ENCODE data around the gene IL36RN. TPM values are rescaled to one million over a fixed set of nuclear protein-coding genes. Genes with fewer than 3 reads are reported as not detected.

The IL36RN gene
- total and polyA plus RNA-seq, 11 donors: not detected

GRCh38 chr2:113039719-113040118 lies 19.3 kb upstream of the IL36RN start:
- Histone ChIP-seq H3K4me3 (no peak overlapping the region), H3K4me1 (no peaks in the 10 kb centered on the region), H3K9me3 (peaks cover 0 to 7% (median 0%) of the 10 kb centered on the region in 12 donors), H3K36me3 (no peaks in the 10 kb centered on the region), H3K27ac (no peak overlapping the region), H3K27me3 (no peaks in the 10 kb centered on the region)
- no peak for TF ChIP-seq POLR2A (IDR thresholded peaks at IDR 0.05)
- no peak for TF ChIP-seq CTCF (IDR thresholded peaks at IDR 0.05)
- DNase-seq: no peak
- ATAC-seq: no peak
- 33 to 56% (median 50%) methylated on average over 5 of the region's 5 CpGs for WGBS, 4 donors
- intact Hi-C loops (cut with DNase I): no loop called here

GRCh38 chr2:113041871-113042270 lies 17.1 kb upstream of the IL36RN start:
- 50 to 56% (median 53%) methylated on average over 5 of the region's 5 CpGs for WGBS, 4 donors
- Histone ChIP-seq H3K4me3 (no peak overlapping the region), H3K27ac (no peak overlapping the region), H3K4me1 (no peaks in the 10 kb centered on the region), H3K27me3 (no peaks in the 10 kb centered on the region), H3K9me3 (peaks cover 0 to 7% (median 0%) of the 10 kb centered on the region in 12 donors), H3K36me3 (no peaks in the 10 kb centered on the region)
- DNase-seq (no peak), ATAC-seq (no peak)
- no peak for TF ChIP-seq CTCF (IDR thresholded peaks at IDR 0.05)
- intact Hi-C loops (cut with DNase I): no loop called here

- H3K27me3 ChIP-seq: peaks cover 0 to 6% (median 0%) of the 10 kb centered on the region in 9 donors
- H3K36me3 ChIP-seq: no peaks in the 10 kb centered on the region
- H3K27ac ChIP-seq: no peak overlapping the region
- no peaks in the 10 kb centered on the region for H3K4me1 ChIP-seq
- peaks cover 0 to 19% (median 0%) of the 10 kb centered on the region in 12 donors for H3K9me3 ChIP-seq
- intact Hi-C loops (cut with DNase I): no loop called here
- no peak for DNase-seq
- WGBS, 4 donors: 82 to 89% (median 83%) methylated on average over 5 of the region's 5 CpGs
- no peak for ATAC-seq
- TF ChIP-seq POLR2A (IDR thresholded peaks at IDR 0.05) (no peak), CTCF (IDR thresholded peaks at IDR 0.05) (no peak)
- H3K4me3 ChIP-seq: no peak overlapping the region
Observed at GRCh38 chr2:113046465-113046864, 12.5 kb upstream of the IL36RN start.

GRCh38 chr2:113050921-113051895 lies 7.8 kb upstream of the IL36RN start:
- TF ChIP-seq CTCF (IDR thresholded peaks at IDR 0.05): no peak
- TF ChIP-seq POLR2A (IDR thresholded peaks at IDR 0.05): no peak
- no peaks in the 10 kb centered on the region for H3K4me1 ChIP-seq
- no peak for ATAC-seq

More at GRCh38 chr2:113050921-113051895, 7.8 kb upstream of the IL36RN start:
- 93 to 95% (median 94%) methylated on average over 29 to 38 of the region's 38 CpGs for WGBS, 4 donors
- no peak for DNase-seq
- Histone ChIP-seq H3K36me3 (no peaks in the 10 kb centered on the region), H3K9me3 (peaks cover 0 to 21% (median 0%) of the 10 kb centered on the region in 12 donors), H3K27me3 (peaks cover 0 to 6% (median 0%) of the 10 kb centered on the region in 9 donors), H3K4me3 (no peak overlapping the region), H3K27ac (no peak overlapping the region)
- intact Hi-C loops (cut with DNase I): no loop called here

Measured in heart left ventricle (tissue), 16 donors.